MM.1S (cell line): ENCODE data around the gene TMEM131.

Experiments
- DNase-seq: peaks from one replicate; pipeline ENCODE4 v3.0.0-alpha.2; 2015
- H2AFZ ChIP-seq: fragments of 300-600 bp; sonication (generic); 2 replicates; pipeline ENCODE4 v1.6.0; 2016; ENCODE audit warnings: antibody characterized with exemption, low read length
- H3F3A ChIP-seq: fragments of 300-600 bp; sonication (generic); 2 replicates; pipeline ENCODE4 v1.6.1; 2016; ENCODE audit warnings: mild to moderate bottlenecking, antibody characterized with exemption, low read length, moderate library complexity, mixed read lengths; ENCODE audit not compliant: insufficient read depth
- H3K27ac ChIP-seq: fragments of 300-600 bp; sonication (generic); 2 replicates; pipeline ENCODE4 v1.5.1; 2016; ENCODE audit warnings: mild to moderate bottlenecking, low read length
- H3K27me3 ChIP-seq: fragments of 300-600 bp; sonication (generic); replicated peaks from 2 replicates; pipeline ENCODE4 v1.6.0; 2016; ENCODE audit warnings: low read length; ENCODE audit not compliant: insufficient read depth
- H3K36me3 ChIP-seq: fragments of 300-600 bp; sonication (generic); replicated peaks from 2 replicates; pipeline ENCODE4 v1.6.1; 2016; ENCODE audit warnings: mild to moderate bottlenecking, low read length, mixed read lengths; ENCODE audit not compliant: insufficient read depth
- H3K4me1 ChIP-seq: fragments of 300-600 bp; sonication (generic); 2 replicates; pipeline ENCODE4 v1.6.1; 2016; ENCODE audit warnings: low read length, mixed read lengths
- H3K4me2 ChIP-seq: fragments of 300-600 bp; sonication (generic); 2 replicates; pipeline ENCODE4 v1.6.0; 2016; ENCODE audit warnings: low read depth, low read length
- H3K4me3 ChIP-seq: fragments of 300-600 bp; sonication (generic); 2 replicates; pipeline ENCODE4 v1.5.1; 2016; ENCODE audit warnings: low read length, mixed read lengths
- H3K79me2 ChIP-seq: fragments of 300-600 bp; sonication (generic); 2 replicates; pipeline ENCODE4 v1.6.1; 2016; ENCODE audit warnings: mixed run types, low read length, mixed read lengths
- H3K9ac ChIP-seq: fragments of 300-600 bp; sonication (generic); 2 replicates; pipeline ENCODE4 v1.6.1; 2016; ENCODE audit warnings: low read length, mixed read lengths
- H3K9me2 ChIP-seq: fragments of 300-600 bp; sonication (generic); replicated peaks from 2 replicates; pipeline ENCODE4 v1.6.1; 2016; ENCODE audit warnings: mild to moderate bottlenecking, low read length, mixed read lengths; ENCODE audit not compliant: insufficient read depth
- H3K9me3 ChIP-seq: fragments of 300-600 bp; sonication (generic); replicated peaks from 2 replicates; pipeline ENCODE4 v1.6.1; 2016; ENCODE audit warnings: mild to moderate bottlenecking, low read length, mixed read lengths; ENCODE audit not compliant: insufficient read depth
- H4K20me1 ChIP-seq: fragments of 300-600 bp; sonication (generic); 2 replicates; pipeline ENCODE4 v1.6.1; 2016; ENCODE audit warnings: mild to moderate bottlenecking, low read length, moderate library complexity, mixed read lengths; ENCODE audit not compliant: insufficient read depth
- EZH2 ChIP-seq: fragments of 300-600 bp; sonication (generic); optimal IDR thresholded peaks from 2 replicates; pipeline ENCODE3; 2017; ENCODE audit warnings: low read depth, mild to moderate bottlenecking, antibody characterized with exemption, low read length, mixed read lengths
- EZH2phosphoT487 ChIP-seq: fragments of 300-600 bp; sonication (generic); IDR thresholded peaks from 2 replicates; pipeline ENCODE4 v1.6.1; 2018; ENCODE audit warnings: antibody characterized with exemption, low read length
- TF ChIP-seq, protein P1 (sequence below): fragments of 300-600 bp; sonication (generic); IDR thresholded peaks from 2 replicates; pipeline ENCODE4 v1.5.1; 2016; ENCODE audit warnings: antibody characterized with exemption, low read length, mixed read lengths

TMEM131 gene

DNA sequence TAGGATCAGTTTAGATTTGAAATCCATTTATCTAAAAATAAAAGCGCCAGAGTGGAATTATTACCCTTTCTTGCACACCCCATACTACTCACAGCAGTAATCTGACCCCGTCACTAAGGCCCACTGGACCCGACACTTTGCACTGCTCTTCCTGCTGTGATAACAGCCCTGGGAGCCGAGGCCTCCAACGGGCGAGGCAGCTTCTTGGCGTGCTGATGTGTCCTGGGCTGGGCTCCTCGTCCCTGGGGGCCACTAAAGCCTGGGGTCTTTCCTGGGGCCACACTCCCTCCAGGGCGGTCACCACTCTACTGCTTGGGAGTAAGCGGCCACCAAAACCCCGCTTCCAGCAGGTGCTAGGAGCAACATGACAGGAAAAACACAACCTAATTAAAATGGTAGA lies 220.7 kb downstream of the TMEM131 start:
- no peak for DNase-seq
- Histone ChIP-seq H3K9ac (no peak overlapping the region), H3K27me3 (no peaks in the 10 kb centered on the region), H3K9me3 (no peaks in the 10 kb centered on the region), H3K27ac (no peak overlapping the region), H4K20me1 (no peaks in the 10 kb centered on the region), H3F3A (no peaks in the 10 kb centered on the region), H3K79me2 (no peaks in the 10 kb centered on the region), H2AFZ (no peak overlapping the region), H3K4me2 (no peak overlapping the region), H3K9me2 (no peaks in the 10 kb centered on the region), H3K4me1 (no peaks in the 10 kb centered on the region), H3K36me3 (no peaks in the 10 kb centered on the region), H3K4me3 (no peak overlapping the region)
- TF ChIP-seq EZH2phosphoT487 (no peak), EZH2 (no peak)
- TF ChIP-seq, protein P1, sequence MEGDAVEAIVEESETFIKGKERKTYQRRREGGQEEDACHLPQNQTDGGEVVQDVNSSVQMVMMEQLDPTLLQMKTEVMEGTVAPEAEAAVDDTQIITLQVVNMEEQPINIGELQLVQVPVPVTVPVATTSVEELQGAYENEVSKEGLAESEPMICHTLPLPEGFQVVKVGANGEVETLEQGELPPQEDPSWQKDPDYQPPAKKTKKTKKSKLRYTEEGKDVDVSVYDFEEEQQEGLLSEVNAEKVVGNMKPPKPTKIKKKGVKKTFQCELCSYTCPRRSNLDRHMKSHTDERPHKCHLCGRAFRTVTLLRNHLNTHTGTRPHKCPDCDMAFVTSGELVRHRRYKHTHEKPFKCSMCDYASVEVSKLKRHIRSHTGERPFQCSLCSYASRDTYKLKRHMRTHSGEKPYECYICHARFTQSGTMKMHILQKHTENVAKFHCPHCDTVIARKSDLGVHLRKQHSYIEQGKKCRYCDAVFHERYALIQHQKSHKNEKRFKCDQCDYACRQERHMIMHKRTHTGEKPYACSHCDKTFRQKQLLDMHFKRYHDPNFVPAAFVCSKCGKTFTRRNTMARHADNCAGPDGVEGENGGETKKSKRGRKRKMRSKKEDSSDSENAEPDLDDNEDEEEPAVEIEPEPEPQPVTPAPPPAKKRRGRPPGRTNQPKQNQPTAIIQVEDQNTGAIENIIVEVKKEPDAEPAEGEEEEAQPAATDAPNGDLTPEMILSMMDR, result no peak

DNA sequence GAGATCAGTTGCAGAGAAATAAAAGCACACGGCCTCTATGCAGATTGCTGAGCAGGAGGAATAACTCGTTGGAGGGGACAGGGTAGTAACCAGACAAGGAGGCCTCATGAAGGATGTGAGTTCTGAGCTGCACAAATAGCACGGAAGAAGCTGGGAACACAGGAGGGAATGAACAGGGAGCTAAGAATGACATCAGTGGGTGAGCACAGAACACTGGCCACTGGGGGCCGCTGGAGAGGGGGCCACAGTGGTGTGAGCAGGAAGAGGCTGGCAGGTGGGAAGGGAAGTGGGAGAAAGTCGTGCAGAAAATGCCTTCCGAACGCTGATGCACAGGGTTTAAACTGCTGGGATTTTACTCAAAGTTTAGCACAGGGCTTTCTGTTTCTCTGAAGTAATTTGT lies 221.3 kb downstream of the TMEM131 start:
- H3K79me2 ChIP-seq, result no peaks in the 10 kb centered on the region
- H3K9ac ChIP-seq, result no peak overlapping the region
- DNase-seq, result no peak
- no peak overlapping the region for H3K4me3 ChIP-seq
- TF ChIP-seq EZH2, result no peak
- TF ChIP-seq, protein P1, result peak; percentile 17; the same call in 1 of the 2 replicates
- TF ChIP-seq EZH2phosphoT487, result no peak
- no peaks in the 10 kb centered on the region for H3F3A ChIP-seq
- H3K36me3 ChIP-seq, result no peaks in the 10 kb centered on the region
- H4K20me1 ChIP-seq, result no peaks in the 10 kb centered on the region
- H3K9me2 ChIP-seq, result no peaks in the 10 kb centered on the region
- no peaks in the 10 kb centered on the region for H3K27me3 ChIP-seq
- H3K4me1 ChIP-seq, result no peaks in the 10 kb centered on the region
- no peak overlapping the region for H3K4me2 ChIP-seq
- H3K27ac ChIP-seq, result no peak overlapping the region
- no peak overlapping the region for H2AFZ ChIP-seq
- no peaks in the 10 kb centered on the region for H3K9me3 ChIP-seq

DNA sequence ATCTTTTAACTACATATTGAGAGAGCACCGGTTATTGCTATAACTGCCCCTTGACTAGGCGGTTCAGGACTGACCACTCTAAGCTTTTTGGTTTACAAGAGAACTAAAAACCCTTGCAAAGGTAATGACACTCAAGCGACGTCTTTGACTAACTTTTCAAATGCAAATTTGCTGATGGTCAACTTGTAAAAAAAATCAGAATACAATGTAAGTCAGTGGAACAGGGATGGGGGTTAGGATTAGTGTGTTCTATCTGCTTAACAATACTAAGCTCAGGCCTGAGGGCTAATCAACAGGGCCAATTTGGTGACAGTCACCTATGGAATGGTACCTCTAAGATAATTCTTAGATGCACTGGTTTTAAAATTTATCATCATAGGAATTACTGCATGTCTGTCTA lies 225.3 kb downstream of the TMEM131 start:
- H3K4me1 ChIP-seq, result no peaks in the 10 kb centered on the region
- no peaks in the 10 kb centered on the region for H3K79me2 ChIP-seq
- H4K20me1 ChIP-seq, result no peaks in the 10 kb centered on the region
- H3K27ac ChIP-seq, result no peak overlapping the region
- H3K9me2 ChIP-seq, result no peaks in the 10 kb centered on the region
- H3K9ac ChIP-seq, result no peak overlapping the region
- H3K4me3 ChIP-seq, result no peak overlapping the region
- H3K27me3 ChIP-seq, result no peaks in the 10 kb centered on the region
- no peak overlapping the region for H2AFZ ChIP-seq
- no peak for DNase-seq
- H3K36me3 ChIP-seq, result no peaks in the 10 kb centered on the region
- no peak overlapping the region for H3K4me2 ChIP-seq
- TF ChIP-seq, protein P1, result no peak
- TF ChIP-seq EZH2 (no peak), EZH2phosphoT487 (no peak)
- H3K9me3 ChIP-seq, result no peaks in the 10 kb centered on the region
- no peaks in the 10 kb centered on the region for H3F3A ChIP-seq
